Retina (tissue), 1 donor: ENCODE data around the gene GPR152.

Source experiments
- DNase-seq: peaks from one replicate; pipeline ENCODE4 v3.0.0-alpha.2; 2016

Gene GPR152, protein sequence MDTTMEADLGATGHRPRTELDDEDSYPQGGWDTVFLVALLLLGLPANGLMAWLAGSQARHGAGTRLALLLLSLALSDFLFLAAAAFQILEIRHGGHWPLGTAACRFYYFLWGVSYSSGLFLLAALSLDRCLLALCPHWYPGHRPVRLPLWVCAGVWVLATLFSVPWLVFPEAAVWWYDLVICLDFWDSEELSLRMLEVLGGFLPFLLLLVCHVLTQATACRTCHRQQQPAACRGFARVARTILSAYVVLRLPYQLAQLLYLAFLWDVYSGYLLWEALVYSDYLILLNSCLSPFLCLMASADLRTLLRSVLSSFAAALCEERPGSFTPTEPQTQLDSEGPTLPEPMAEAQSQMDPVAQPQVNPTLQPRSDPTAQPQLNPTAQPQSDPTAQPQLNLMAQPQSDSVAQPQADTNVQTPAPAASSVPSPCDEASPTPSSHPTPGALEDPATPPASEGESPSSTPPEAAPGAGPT

DNA sequence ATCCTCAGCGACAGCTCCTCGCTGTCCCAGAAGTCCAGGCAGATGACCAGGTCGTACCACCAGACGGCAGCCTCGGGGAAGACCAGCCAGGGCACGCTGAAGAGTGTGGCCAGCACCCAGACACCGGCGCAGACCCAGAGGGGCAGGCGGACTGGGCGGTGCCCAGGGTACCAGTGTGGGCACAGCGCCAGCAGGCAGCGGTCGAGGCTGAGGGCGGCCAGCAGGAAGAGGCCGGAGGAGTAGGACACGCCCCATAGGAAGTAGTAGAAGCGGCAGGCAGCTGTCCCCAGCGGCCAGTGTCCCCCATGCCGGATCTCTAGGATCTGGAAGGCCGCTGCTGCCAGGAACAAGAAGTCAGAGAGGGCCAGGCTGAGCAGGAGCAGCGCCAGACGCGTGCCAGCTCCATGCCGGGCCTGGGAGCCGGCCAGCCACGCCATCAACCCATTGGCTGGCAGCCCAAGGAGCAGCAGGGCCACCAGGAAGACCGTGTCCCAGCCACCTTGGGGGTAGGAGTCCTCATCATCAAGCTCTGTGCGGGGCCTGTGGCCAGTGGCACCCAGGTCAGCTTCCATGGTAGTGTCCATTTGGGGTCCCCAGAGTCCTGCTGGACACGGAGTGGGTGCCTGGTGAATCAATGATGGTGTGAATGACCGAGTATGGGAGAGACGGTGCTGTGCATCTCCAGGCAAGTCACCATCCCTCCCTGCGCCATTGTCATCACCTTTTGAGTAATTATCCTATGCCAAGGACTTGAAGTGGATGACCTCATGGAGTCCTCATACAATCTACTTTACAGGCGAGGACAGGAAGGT is at the start of gene GPR152:
Gene GPR152 (minus strand): TSS at position 589 of the 812 bp plus-strand sequence. CDS start 5 bp downstream, at position 584.
- no peak for DNase-seq

DNA sequence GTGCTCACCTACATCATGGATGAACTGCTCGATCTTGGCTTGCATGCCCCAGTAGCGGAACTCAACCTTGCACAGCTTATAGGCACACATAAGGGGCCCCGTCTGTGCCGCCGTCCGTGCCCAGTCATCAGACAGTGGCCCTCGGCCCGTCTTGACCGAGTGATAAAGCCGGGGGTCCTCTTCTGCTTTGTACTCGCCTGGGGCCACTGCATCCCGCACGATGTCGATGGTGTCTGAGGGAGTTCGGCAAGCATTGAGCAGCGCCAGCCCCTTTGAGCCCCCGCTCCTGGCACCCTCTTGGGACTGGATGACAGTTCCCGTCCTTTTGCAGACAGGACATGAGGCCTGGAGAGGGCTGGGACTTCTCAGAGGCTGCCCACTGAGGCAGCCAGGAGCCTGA is 49.3 kb upstream of the GPR152 start:
- DNase-seq, result no peak

GRCh38 chr11:67500831-67501715 is 48.5 kb upstream of the GPR152 start:
- DNase-seq, result no peak

DNA sequence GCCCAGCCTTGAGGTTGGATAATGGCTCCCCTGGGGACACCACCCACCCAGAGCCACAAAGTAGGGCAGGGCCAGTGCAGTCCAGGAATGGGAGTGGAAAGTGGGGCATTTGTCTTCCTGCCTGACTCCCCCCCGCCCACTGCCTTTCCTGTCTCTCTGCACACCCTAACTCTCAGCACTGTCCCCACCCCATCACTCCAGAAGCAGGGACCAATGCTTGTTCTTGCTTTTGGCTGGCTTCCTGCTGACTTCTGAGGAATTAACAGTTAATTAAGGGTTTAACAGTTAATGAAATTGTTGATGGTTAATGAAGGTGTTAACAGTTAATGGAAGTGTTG is 47.9 kb upstream of the GPR152 start:
- DNase-seq, result no peak

GRCh38 chr11:67499808-67500483 is 47.4 kb upstream of the GPR152 start:
- no peak for DNase-seq

DNA sequence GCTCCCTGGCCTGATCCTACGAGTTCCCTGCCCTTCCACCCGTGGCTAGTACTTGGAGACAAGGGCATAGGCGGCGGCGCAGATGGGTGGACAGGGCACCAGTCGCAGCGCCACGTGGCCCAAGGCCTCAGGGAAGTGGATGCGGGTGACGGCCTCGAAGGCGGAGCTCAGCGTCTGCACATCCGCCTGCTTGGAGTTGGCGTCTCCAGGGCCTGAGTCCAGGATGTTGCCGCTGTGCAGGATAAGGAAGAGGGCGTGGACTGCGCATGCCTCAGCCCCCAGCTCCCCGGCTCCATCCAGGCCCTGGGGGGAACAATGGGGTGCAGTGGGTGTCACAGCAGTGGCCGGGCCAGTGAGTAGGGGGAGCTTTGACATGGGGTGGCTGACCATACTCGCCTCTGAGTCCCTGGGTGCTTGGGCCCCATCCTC is 46.0 kb upstream of the GPR152 start:
- DNase-seq, result no peak

GRCh38 chr11:67497656-67498291 is 45.2 kb upstream of the GPR152 start:
- DNase-seq, result no peak

- DNase-seq, result no peak
These were observed 43.6 kb upstream of the GPR152 start for GRCh38 chr11:67496113-67496512.

DNA sequence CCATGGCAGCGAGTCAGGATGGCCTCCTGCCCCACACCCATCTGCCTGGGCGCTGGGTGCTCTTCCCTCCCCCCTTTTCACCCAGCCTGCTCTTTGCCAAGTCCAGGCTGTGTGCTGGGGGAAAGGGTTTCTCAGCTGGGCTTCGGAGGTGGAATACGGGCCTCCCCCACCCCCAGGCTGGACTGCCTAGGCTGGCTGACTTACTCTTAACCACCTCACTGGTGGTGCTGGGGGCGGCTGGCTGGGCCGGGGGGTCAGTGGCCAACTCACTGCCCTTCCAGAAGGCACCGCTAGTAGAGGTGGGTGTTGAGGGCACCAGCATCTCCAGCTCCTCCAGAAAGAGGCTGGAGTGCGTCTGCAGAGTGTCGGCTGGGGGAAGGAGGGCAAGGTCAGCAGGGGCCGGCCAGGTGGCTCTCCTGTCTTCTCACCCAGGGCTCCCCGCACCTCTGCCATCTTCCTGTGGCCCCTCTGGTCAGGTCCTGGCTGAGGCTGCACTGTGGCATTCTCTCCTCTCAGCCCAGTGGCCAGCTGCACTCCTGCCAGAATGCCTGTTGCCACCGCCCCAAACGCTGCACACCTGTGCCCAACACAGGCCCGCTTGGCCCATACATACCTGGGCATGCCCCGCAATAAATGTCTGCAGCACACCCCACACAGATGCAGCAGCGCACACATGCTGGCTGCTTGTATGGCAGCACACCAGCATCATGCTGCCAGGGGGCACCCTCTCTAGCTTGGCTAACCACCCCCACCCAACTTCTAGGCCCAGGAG is 42.9 kb upstream of the GPR152 start:
- no peak for DNase-seq

DNA sequence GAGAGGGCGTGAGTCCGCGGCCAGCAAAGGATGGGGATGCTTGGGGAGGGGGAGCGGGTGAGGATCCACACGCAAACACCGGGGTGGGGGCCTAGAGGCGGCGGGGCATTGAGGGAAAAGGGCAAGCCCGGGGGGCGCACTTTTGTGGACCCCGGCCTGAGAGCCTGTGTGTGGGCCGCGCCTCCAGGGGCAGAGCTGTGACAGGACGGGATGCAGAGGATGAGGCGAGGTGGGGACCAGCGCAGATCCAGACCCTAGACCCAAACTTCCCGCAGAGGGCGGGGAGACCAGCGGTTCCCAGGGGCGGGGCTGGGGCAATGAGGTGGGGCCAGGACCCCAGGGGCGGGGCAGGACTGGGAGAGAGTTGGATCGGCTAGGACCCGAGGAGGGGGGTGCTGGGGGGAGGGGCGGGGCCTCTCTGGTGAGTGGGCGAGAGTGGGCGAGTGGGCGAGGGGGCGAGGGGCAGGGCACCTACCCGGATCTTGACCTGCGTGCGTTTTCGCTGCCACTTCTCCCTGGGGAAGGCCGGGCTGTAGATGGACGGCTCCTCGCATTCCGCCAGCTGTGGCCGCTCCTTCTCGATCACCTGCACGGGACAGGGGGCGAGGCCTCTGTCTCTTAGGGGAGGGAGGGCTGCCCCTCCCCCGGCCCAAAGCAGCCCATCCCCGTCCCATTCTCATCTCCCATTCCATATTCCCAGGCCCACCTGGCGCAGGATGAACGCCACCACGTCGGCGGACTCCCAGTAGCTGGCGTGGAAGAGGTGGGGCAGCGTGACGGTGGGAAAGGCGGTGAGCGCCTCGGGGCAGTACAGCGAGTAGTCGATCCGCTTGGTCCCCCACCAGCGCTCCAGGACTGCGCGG is 42.1 kb upstream of the GPR152 start:
- no peak for DNase-seq

DNA sequence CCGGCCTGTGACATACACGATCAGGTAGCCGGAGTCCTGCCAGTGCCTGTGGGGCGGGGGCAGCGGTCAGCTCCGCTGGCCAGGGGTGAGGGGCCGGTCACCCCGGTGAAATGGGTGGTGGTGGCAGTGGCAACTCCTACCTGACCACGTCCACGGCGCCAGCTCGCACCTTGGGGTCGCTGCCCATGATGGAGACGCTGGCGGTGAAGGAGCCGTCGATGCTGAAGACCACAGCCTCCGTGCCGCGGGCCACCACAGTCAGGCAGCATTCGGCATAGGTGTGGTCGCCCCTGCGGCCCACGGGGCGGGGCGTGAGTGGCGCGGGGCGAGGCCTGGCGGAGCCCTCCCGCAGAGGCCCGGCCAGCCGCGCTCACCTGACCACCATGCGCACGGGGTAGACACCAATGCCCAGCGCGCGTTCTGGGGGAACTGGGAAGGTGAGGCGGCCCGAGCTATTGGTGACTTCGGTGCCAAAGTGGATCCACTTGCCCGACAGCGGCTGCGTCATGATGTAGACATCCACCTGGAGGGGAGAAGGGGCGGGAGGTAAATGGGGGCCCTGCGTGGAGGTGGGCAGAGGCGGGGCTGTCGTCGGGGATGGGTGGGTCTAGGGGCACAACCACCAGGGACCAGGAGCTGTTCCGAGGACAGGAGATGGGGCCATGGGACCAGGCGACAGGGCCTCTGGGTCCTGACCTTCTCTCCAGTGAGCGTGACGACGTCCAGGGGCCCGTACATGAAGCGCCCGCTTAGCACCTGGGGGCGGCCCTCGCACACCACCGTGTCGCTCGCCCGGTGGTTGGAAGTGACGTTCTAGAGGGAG is 41.2 kb upstream of the GPR152 start:
- DNase-seq, result no peak

GRCh38 chr11:67492801-67493547 is 40.4 kb upstream of the GPR152 start:
- DNase-seq, result no peak

DNA sequence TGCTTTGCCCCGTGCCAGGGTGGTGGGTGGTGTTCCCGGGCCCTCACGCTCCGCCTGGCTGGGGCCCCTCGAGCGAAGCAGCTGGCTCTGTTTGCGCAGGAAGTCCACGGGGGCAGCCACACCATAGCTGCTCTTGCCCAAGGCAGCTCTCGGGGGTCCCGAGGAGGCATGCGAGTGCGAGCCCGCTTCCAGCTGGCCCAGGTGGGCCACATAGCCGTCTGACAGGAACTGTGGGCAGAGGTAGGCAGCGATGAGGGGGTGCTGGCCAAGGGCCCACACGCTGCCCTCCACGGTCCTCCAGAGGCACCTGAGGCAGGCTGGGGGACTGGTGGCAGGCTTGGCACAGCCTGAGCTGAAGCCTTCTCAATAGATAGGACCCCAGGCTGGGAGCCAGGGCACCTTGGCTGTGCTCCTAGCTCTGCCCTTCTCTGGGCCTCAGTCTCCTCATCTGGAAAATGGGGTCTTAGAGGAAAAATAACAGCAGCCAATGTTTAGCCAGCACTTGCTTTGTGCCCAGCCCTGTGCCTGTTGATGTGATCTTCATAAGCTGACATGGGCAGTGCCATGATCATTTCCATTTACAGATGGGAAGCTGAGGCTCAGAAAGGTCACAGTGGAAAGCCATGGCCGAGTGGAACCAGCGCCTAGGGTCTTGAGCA is 39.7 kb upstream of the GPR152 start:
- DNase-seq, result no peak

GRCh38 chr11:67491276-67492068 is 38.9 kb upstream of the GPR152 start:
- DNase-seq, result no peak

GRCh38 chr11:67490727-67491065 is 38.2 kb upstream of the GPR152 start:
- peak; percentile 35 for DNase-seq

DNA sequence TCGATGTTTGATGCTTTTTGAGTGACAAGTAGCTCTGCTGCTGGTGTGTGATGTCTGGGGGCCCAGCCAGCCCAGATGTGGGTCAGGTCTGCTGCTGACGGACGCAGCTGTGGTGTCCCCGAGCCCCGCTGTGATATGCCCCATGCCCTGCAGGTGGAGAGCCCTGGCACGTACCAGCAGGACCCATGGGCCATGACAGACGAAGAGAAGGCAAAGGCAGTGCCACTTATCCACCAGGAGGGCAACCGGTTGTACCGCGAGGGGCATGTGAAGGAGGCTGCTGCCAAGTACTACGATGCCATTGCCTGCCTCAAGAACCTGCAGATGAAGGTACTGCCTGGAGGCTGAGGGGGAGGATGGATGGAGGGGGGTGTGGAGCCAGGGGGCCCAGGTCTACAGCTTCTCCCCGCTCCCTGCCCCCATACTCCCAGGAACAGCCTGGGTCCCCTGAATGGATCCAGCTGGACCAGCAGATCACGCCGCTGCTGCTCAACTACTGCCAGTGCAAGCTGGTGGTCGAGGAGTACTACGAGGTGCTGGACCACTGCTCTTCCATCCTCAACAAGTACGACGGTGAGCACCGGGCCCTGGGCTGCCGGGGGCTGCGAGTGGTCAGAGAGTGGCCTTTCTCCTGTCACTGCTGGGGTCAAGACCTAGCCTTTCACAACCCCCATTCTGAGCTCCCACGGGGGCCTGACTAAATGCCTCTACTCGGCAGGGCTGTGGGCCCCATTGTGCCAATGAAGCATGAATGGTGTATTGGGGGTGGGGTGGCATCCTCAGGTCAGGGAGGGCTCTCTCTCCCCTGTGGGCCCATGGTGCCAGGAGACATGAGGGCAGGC is 37.6 kb upstream of the GPR152 start:
- DNase-seq, result peak; percentile 23
